NCI-H345 treated with DMSO at 0.1 percent for 48 hours (cell line): Measurements from ENCODE around the gene WNK1.
"Not testable (repeated sequence)": the region's sequence is repeated elsewhere in the genome, so short reads cannot be mapped to it uniquely, and the experiment has no call there.

ENCODE experiments used
- DNase-seq: peaks from one replicate; lab custom pipeline; 2025; ENCODE audit not compliant: unreplicated experiment; lab: John Stamatoyannopoulos, UW

Gene WNK1

GRCh38 chr12:777550-778047 is 25.2 kb downstream of the WNK1 start:
- no peak for DNase-seq

- no peak for DNase-seq
These were observed 26.2 kb downstream of the WNK1 start for GRCh38 chr12:778615-779014.

- DNase-seq = no peak
These were observed 27.7 kb downstream of the WNK1 start for GRCh38 chr12:779745-780734.

- no peak for DNase-seq
These were observed 28.5 kb downstream of the WNK1 start for GRCh38 chr12:780750-781379.

GRCh38 chr12:785706-786105 is 33.3 kb downstream of the WNK1 start:
- DNase-seq = no peak

- no peak for DNase-seq
These were observed 35.9 kb downstream of the WNK1 start for GRCh38 chr12:788288-788687.

GRCh38 chr12:788762-789161 is 36.4 kb downstream of the WNK1 start:
- DNase-seq = not testable (repeated sequence)

GRCh38 chr12:789852-790563 is 37.6 kb downstream of the WNK1 start:
- no peak for DNase-seq

GRCh38 chr12:790608-791007 is 38.2 kb downstream of the WNK1 start:
- no peak for DNase-seq

- no peak for DNase-seq
These were observed 40.7 kb downstream of the WNK1 start for GRCh38 chr12:793037-793436.

GRCh38 chr12:793711-794110 is 41.3 kb downstream of the WNK1 start:
- DNase-seq = no peak

GRCh38 chr12:795305-795704 is 42.9 kb downstream of the WNK1 start:
- DNase-seq = no peak

- no peak for DNase-seq
These were observed 48.0 kb downstream of the WNK1 start for GRCh38 chr12:800401-800800.

- no peak for DNase-seq
These were observed 50.1 kb downstream of the WNK1 start for GRCh38 chr12:802242-803120.

- no peak for DNase-seq
These were observed 52.7 kb downstream of the WNK1 start for GRCh38 chr12:805022-805632.

GRCh38 chr12:806200-806791 is 53.9 kb downstream of the WNK1 start:
- no peak for DNase-seq

- no peak for DNase-seq
These were observed 54.8 kb downstream of the WNK1 start for GRCh38 chr12:807041-807735.

- DNase-seq = no peak
These were observed 57.7 kb downstream of the WNK1 start for GRCh38 chr12:810116-810515.
